HG03108 (cell line): ENCODE results near the gene CEP97.
"Not testable (repeated sequence)": the region's sequence is repeated elsewhere in the genome, so short reads cannot be mapped to it uniquely, and the experiment has no call there.

ENCODE experiments used
- ATAC-seq: cut with Tn5 transposase; IDR thresholded peaks from one replicate; pipeline ENCODE4 v1.9.1; 2021; ENCODE audit warnings: moderate library complexity; ENCODE audit not compliant: unreplicated experiment

CEP97 gene, protein sequence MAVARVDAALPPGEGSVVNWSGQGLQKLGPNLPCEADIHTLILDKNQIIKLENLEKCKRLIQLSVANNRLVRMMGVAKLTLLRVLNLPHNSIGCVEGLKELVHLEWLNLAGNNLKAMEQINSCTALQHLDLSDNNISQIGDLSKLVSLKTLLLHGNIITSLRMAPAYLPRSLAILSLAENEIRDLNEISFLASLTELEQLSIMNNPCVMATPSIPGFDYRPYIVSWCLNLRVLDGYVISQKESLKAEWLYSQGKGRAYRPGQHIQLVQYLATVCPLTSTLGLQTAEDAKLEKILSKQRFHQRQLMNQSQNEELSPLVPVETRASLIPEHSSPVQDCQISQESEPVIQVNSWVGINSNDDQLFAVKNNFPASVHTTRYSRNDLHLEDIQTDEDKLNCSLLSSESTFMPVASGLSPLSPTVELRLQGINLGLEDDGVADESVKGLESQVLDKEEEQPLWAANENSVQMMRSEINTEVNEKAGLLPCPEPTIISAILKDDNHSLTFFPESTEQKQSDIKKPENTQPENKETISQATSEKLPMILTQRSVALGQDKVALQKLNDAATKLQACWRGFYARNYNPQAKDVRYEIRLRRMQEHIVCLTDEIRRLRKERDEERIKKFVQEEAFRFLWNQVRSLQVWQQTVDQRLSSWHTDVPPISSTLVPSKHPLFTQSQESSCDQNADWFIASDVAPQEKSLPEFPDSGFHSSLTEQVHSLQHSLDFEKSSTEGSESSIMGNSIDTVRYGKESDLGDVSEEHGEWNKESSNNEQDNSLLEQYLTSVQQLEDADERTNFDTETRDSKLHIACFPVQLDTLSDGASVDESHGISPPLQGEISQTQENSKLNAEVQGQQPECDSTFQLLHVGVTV

GRCh38 chr3:101724329-101725193 is at the start of gene CEP97:
TSS of gene CEP97 (plus strand) at chr3:101724614. CDS start at chr3:101724677, 63 bp downstream.
- peak; percentile 92 for ATAC-seq

DNA sequence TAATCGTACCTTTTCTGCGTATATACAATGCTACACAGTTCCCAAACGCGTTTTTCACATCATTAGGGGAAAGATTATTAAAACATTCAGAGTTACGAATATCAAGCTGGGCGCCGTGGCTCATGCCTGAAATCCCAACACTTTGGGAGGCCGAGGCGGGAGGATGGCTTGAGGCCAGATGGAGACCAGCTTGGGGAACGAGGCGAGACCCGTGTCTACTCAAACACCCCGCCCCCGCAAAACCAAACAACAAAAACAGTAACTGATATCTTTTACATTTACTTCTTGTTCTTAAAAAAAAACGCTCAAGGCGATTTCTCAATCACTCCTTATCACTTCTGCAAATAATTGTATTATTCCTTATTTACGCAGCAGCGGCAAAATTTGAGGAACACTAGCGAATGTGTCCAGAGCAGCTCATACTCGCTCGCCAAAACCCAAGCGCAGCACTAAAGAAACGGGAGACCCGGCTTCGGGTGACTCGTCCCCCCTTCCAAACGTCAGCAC is 48.7 kb upstream of the CEP97 start:
- no peak for ATAC-seq

DNA sequence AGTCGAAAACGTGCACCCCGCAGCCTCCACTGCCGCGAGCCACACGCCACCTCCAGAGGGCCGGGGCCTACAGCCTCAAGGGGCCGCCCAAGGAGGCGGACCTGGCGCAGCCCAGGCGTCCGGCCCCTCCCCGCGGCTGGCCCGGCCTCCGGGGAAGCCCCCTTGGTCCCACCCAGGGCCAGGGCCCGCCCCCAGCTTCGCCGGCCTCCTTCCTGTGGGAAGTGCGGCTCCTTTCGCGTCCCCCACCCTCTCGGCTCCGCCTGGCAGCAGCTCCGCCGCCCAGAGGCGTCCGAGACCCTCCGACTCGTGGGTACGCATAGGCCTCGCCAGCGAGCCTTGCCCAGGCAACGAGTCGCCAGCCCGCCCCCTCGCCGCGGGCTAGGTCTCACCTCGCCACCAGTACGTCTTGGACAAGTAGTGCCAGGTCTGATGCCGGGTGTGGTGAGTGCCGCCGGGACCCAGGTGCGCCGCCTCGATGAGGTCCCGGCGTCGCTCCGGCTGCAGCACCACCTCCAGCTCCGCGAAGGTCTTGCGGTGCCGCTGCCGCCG is 48.1 kb upstream of the CEP97 start:
- ATAC-seq = peak; percentile 85

GRCh38 chr3:101676765-101677435 is 47.5 kb upstream of the CEP97 start, which contains the start of gene ZBTB11:
TSS of gene ZBTB11 (minus strand) at chr3:101677132. CDS start at chr3:101676914, 218 bp downstream.
- ATAC-seq = peak; percentile 66

GRCh38 chr3:101677436-101678286 is 46.8 kb upstream of the CEP97 start:
- ATAC-seq = no peak

DNA sequence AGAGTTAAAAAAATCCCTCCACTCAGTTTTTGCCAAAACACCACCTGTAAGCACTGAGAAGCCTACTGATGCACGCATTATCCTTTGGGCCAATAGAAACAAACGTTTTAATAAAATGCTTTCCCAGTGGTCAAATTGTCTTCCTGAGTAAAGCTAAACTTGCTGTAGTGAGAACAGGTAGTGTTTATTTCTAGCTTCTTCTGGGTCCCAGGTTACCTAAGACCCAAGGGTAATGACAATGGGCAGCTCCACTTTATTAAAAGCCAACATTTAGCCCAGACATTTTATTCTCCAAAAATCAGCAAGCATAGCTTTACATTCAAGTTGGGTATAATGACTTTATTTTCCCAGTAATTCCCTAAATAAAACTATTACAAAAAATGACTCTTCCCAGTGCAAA is 45.6 kb upstream of the CEP97 start:
- ATAC-seq = not testable (repeated sequence)

- no peak for ATAC-seq
Measured at GRCh38 chr3:101680466-101680865, 43.9 kb upstream of the CEP97 start.

GRCh38 chr3:101685050-101685400 is 39.4 kb upstream of the CEP97 start:
- no peak for ATAC-seq

GRCh38 chr3:101685870-101686307 is 38.5 kb upstream of the CEP97 start:
- no peak for ATAC-seq

GRCh38 chr3:101687142-101687931 is 37.1 kb upstream of the CEP97 start:
- ATAC-seq = no peak

DNA sequence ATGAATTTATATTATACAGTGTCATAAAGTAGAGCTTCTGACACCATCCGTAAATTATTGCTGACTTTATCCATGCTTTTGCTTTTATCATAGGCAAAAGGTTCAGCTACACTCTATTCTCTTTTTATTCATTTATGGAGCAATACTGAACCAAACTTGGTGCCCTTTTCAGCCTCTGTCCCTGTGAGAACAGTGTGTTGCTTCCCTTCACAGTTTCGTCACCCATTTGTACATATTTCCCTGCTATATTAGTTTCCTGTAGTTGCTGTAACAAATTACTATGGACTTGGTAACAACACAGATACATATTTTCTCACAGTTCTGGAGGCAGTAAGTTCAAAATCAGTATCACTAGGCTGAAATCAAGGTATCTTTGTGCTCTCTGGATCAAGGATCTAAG is 35.1 kb upstream of the CEP97 start:
- ATAC-seq = no peak

GRCh38 chr3:101690972-101691371 is 33.4 kb upstream of the CEP97 start:
- no peak for ATAC-seq

DNA sequence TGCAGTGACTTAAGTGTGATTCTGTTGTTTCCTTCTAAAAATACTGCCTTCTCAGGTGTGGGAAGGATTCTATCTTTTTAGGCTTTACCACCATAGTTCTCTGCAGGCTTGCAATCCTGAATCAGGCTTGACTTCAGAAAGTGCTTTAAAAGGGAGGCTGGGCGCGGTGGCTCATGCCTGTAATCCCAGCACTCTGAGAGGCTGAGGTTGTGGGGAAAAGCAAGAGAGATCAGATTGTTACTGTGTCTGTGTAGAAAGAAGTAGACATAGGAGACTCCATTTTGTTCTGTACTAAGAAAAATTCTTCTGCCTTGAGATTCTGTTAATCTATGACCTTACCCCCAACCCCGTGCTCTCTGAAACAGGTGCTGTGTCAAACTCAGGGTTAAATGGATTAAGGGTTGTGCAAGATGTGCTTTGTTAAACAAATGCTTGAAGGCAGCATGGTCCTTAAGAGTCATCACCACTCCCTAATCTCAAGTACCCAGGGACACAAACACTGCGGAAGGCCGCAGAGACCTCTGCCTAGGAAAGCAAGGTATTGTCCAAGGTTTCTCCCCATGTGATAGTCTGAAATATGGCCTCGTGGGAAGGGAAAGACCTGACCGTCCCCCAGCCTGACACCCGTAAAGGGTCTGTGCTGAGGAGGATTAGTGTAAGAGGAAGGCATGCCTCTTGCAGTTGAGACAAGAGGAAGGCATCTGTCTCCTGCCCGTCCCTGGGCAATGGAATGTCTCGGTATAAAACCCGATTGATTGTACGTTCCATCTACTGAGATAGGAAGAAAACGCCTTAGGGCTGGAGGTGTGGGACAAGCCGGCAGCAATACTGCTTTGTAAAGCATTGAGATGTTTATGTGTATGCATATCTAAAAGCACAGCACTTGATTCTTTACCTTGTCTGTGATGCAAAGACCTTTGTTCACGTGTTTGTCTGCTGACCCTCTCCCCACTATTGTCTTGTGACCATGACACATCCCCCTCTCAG is 32.4 kb upstream of the CEP97 start:
- ATAC-seq = not testable (repeated sequence)

- ATAC-seq = peak; percentile 70
Measured at GRCh38 chr3:101693540-101693939, 30.9 kb upstream of the CEP97 start.

DNA sequence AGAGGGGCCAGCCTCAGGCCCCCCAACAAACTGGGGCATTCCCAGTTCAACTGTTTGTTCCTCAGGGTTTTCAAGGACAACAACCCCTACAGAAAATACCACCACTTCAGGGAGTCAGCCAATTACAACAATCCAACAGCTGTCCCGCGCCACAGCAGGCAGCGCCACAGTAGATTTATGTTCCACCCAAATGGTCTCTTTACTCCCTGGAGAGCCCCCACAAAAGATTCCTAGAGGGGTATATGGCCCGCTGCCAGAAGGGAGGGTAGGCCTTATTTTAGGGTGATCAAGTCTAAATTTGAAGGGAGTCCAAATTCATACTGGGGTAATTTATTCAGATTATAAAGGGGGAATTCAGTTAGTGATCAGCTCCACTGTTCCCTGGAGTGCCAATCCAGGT is 29.6 kb upstream of the CEP97 start:
- not testable (repeated sequence) for ATAC-seq

GRCh38 chr3:101695779-101696372 is 28.5 kb upstream of the CEP97 start:
- ATAC-seq = no peak
